HepG2 (cell line): ENCODE measurements around the gene TUT1. TPM values are rescaled to one million over a fixed set of nuclear protein-coding genes. Genes with fewer than 3 reads are reported as not detected.
A peak's percentile ranks its signal among the peaks of the same experiment; 100 is the strongest.

ENCODE experiments used
- ARNT ChIP-seq: fragments of 450-650 bp; IDR thresholded peaks from 2 replicates; pipeline ENCODE4 v1.6.1; 2017
- CREB1 ChIP-seq, 2 experiments: fragments of 450-650 bp in 1 of 2; IDR thresholded peaks; 2 replicates each; pipeline ENCODE4 v1.6.1; 2016 to 2017; ENCODE audit warnings: control low read depth in 1 of 2, mild to moderate bottlenecking in 1 of 2, missing compliant biosample characterization in 1 of 2, missing genetic modification characterization in 1 of 2
- HOMEZ ChIP-seq: IDR thresholded peaks from 2 replicates; pipeline ENCODE4 v1.6.1; 2016; ENCODE audit warnings: low read depth
- ISX ChIP-seq: sonication (generic); formaldehyde crosslinking; conservative IDR thresholded peaks from 2 replicates; pipeline ENCODE4 v1.5.0; 2020; ENCODE audit warnings: missing genetic modification reagents
- MTF1 ChIP-seq: sonication (generic); formaldehyde crosslinking; IDR thresholded peaks from 2 replicates; pipeline ENCODE4 v1.5.0; 2020; ENCODE audit warnings: missing genetic modification reagents
- MZF1 ChIP-seq: sonication (generic); formaldehyde crosslinking; IDR thresholded peaks from 2 replicates; pipeline ENCODE4 v1.8.1; 2023; ENCODE audit warnings: mild to moderate bottlenecking, missing genetic modification reagents, borderline replicate concordance
- RCOR2 ChIP-seq: IDR thresholded peaks from 2 replicates; pipeline ENCODE4 v1.6.1; 2016; ENCODE audit warnings: missing biosample characterization, missing genetic modification reagents
- RFXAP ChIP-seq: sonication (generic); formaldehyde crosslinking; IDR thresholded peaks from 2 replicates; pipeline ENCODE4 v1.4.0; 2020; ENCODE audit warnings: missing genetic modification reagents, borderline replicate concordance
- SIX1 ChIP-seq: sonication (generic); formaldehyde crosslinking; IDR thresholded peaks from 2 replicates; pipeline ENCODE4 v1.4.0; 2020; ENCODE audit warnings: missing genetic modification reagents, borderline replicate concordance
- TBX2 ChIP-seq: sonication (generic); formaldehyde crosslinking; IDR thresholded peaks from 2 replicates; pipeline ENCODE4 v1.5.0; 2020; ENCODE audit warnings: missing genetic modification reagents, mild to moderate bottlenecking, borderline replicate concordance
- ZFP62 ChIP-seq: sonication (generic); formaldehyde crosslinking; IDR thresholded peaks from 2 replicates; pipeline ENCODE4 v1.4.0; 2020; ENCODE audit warnings: missing genetic modification reagents
- ZFP82 ChIP-seq: sonication (generic); formaldehyde crosslinking; IDR thresholded peaks from 2 replicates; pipeline ENCODE4 v1.5.1; 2020; ENCODE audit warnings: mild to moderate bottlenecking, missing genetic modification reagents, borderline replicate concordance
- ZNF33A ChIP-seq: sonication (generic); formaldehyde crosslinking; IDR thresholded peaks from 2 replicates; pipeline ENCODE4 v1.5.1; 2020; ENCODE audit warnings: missing genetic modification reagents, mild to moderate bottlenecking, moderate library complexity, borderline replicate concordance
- ZNF382 ChIP-seq: sonication (generic); formaldehyde crosslinking; IDR thresholded peaks from 2 replicates; pipeline ENCODE4 v1.5.0; 2020; ENCODE audit warnings: missing genetic modification reagents, mild to moderate bottlenecking, borderline replicate concordance
- ZNF451 ChIP-seq: sonication (generic); formaldehyde crosslinking; IDR thresholded peaks from 2 replicates; pipeline ENCODE4 v1.5.0; 2020; ENCODE audit warnings: mild to moderate bottlenecking, missing genetic modification reagents
- ZNF772 ChIP-seq: sonication (generic); formaldehyde crosslinking; IDR thresholded peaks from 2 replicates; pipeline ENCODE4 v1.5.0; 2020; ENCODE audit warnings: mild to moderate bottlenecking, missing genetic modification reagents
- ZNF775 ChIP-seq: sonication (generic); formaldehyde crosslinking; IDR thresholded peaks from 2 replicates; pipeline ENCODE4 v1.4.0; 2020; ENCODE audit warnings: missing genetic modification reagents, mild to moderate bottlenecking, moderate library complexity, borderline replicate concordance
- ZSCAN31 ChIP-seq: sonication (generic); formaldehyde crosslinking; IDR thresholded peaks from 2 replicates; pipeline ENCODE4 v1.5.0; 2020; ENCODE audit warnings: low read depth, mild to moderate bottlenecking, missing genetic modification reagents
- polyA plus RNA-seq, 8 experiments: library from polyadenylated mRNA; depleted of rRNA in 3 of 8; stranded (reverse) in 7 of 8; unstranded in 1 of 8; fragments of >200 nt; fragmentation: Illumina TruSeq in 4 of 8; extraction: Trizol in 4 of 8; gene quantifications; 2 replicates each; pipeline versions ENCODE4 v1.2.1 to v1.2.3, GENCODE V29; 2011 to 2016; ENCODE audit warnings: low read depth in 4 of 8, missing spikeins in 1 of 8, mixed read lengths in 1 of 8; ENCODE audit not compliant: insufficient read depth in 1 of 8
- total RNA-seq, 5 experiments: library from RNA; depleted of rRNA; stranded (reverse); fragments of >200 nt; fragmentation: Illumina TruSeq; extraction: Trizol; gene quantifications; 2 replicates each; pipeline ENCODE4 v1.2.3, GENCODE V29; 2016; ENCODE audit warnings: low read depth in 1 of 5
- TF ChIP-seq, protein P1 (sequence below): sonication (generic); formaldehyde crosslinking; IDR thresholded peaks from 2 replicates; pipeline ENCODE4 v1.5.0; 2020; ENCODE audit warnings: missing genetic modification reagents, mild to moderate bottlenecking, borderline replicate concordance
- TF ChIP-seq, protein P2 (sequence below): sonication (generic); formaldehyde crosslinking; IDR thresholded peaks from 2 replicates; pipeline ENCODE4 v1.5.1; 2020; ENCODE audit warnings: missing genetic modification reagents, mild to moderate bottlenecking, borderline replicate concordance
- TF ChIP-seq, protein P3 (sequence below): sonication (generic); formaldehyde crosslinking; IDR thresholded peaks from 2 replicates; pipeline ENCODE4 v1.4.0; 2020; ENCODE audit warnings: missing genetic modification reagents

The TUT1 gene
- total and polyA plus RNA-seq, 2 of the 13 experiments (the other 11 are each of a cell fraction or from before 2014, with no cell fraction given), result 9.7 to 14.3 TPM

DNA sequence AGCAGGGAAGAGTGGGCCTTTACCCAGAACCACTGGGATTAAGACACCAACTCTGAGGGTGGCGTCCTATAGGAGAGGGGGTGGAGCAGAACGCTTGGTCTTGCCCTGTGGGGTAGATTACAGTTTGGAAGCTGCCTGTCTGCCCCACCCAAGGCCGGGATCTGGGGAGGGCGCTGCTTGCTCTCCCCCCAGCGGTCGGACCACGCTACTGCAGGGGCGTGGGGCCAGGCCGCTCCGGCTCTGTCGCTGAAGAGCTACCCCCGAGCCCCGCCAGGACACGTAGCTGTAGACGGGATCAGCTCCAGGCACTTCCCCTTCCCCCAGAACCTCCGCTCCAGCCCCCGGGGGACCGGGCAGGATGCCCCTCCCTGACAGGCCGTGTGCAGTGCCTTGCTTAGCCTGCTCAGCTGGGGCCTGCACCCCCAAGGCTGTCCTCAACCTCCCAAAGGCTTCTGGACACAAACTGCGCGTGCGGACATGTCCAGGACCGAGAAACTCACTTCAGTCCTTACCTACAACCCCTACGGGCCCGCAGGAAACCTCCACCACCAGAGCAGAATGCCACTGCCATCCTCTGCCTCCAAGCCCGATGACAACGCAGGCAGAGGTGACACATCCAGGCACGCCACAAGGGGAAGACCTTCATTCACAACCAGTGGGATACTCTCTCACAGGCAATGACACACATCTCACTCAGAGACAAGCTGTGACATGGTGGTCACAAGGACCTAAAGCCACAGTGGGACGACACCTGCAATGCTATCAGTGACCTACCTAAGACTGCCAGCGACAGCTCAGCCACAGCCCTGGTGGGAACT, 48.4 kb downstream of the TUT1 start (continued):
- TF ChIP-seq, protein P1, sequence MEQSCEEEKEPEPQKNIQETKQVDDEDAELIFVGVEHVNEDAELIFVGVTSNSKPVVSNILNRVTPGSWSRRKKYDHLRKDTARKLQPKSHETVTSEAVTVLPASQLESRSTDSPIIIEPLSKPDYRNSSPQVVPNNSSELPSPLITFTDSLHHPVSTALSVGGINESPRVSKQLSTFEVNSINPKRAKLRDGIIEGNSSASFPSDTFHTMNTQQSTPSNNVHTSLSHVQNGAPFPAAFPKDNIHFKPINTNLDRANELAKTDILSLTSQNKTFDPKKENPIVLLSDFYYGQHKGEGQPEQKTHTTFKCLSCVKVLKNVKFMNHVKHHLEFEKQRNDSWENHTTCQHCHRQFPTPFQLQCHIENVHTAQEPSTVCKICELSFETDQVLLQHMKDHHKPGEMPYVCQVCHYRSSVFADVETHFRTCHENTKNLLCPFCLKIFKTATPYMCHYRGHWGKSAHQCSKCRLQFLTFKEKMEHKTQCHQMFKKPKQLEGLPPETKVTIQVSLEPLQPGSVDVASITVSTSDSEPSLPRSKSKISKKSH (CRISPR knock-in tag), result no peak
- TF ChIP-seq MTF1, result no peak
- TF ChIP-seq, protein P2, sequence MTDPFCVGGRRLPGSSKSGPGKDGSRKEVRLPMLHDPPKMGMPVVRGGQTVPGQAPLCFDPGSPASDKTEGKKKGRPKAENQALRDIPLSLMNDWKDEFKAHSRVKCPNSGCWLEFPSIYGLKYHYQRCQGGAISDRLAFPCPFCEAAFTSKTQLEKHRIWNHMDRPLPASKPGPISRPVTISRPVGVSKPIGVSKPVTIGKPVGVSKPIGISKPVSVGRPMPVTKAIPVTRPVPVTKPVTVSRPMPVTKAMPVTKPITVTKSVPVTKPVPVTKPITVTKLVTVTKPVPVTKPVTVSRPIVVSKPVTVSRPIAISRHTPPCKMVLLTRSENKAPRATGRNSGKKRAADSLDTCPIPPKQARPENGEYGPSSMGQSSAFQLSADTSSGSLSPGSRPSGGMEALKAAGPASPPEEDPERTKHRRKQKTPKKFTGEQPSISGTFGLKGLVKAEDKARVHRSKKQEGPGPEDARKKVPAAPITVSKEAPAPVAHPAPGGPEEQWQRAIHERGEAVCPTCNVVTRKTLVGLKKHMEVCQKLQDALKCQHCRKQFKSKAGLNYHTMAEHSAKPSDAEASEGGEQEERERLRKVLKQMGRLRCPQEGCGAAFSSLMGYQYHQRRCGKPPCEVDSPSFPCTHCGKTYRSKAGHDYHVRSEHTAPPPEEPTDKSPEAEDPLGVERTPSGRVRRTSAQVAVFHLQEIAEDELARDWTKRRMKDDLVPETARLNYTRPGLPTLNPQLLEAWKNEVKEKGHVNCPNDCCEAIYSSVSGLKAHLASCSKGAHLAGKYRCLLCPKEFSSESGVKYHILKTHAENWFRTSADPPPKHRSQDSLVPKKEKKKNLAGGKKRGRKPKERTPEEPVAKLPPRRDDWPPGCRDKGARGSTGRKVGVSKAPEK (CRISPR knock-in tag), result no peak
- peak; percentile 40; the same call in 1 of the 2 replicates for TF ChIP-seq TBX2 (CRISPR knock-in tag)
- no peak for TF ChIP-seq ZFP82 (CRISPR knock-in tag)
- TF ChIP-seq ZNF772, result 0 out of 2 replicates have a peak, but pooled peaks have one; percentile 13
- no peak for TF ChIP-seq ZNF33A (CRISPR knock-in tag)
- TF ChIP-seq ZNF775 (CRISPR knock-in tag), result no peak
- TF ChIP-seq, protein P3, sequence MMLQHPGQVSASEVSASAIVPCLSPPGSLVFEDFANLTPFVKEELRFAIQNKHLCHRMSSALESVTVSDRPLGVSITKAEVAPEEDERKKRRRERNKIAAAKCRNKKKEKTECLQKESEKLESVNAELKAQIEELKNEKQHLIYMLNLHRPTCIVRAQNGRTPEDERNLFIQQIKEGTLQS (CRISPR knock-in tag), result no peak
- TF ChIP-seq ZNF451 (CRISPR knock-in tag), result no peak
- no peak for TF ChIP-seq HOMEZ
- TF ChIP-seq RFXAP, result no peak
- 0 out of 2 replicates have a peak, but pooled peaks have one; percentile 5 for TF ChIP-seq CREB1 (IDR thresholded peaks at IDR 0.05)
- TF ChIP-seq CREB1 (CRISPR knock-in tag; IDR thresholded peaks at IDR 0.05), result no peak
- no peak for TF ChIP-seq ARNT
- 0 out of 2 replicates have a peak, but pooled peaks have one; percentile 22 for TF ChIP-seq ZSCAN31 (CRISPR knock-in tag)
- TF ChIP-seq RCOR2 (CRISPR knock-in tag), result no peak
- TF ChIP-seq SIX1 (CRISPR knock-in tag), result no peak
- no peak for TF ChIP-seq ISX (CRISPR knock-in tag)
- TF ChIP-seq ZNF382 (CRISPR knock-in tag), result no peak
- no peak for TF ChIP-seq MZF1 (CRISPR knock-in tag)
- no peak for TF ChIP-seq ZFP62 (CRISPR knock-in tag)
